ENCODE measurements around the gene COL9A3.
"Not testable (repeated sequence)": the region's sequence is repeated elsewhere in the genome, so short reads cannot be mapped to it uniquely, and the experiment has no call there.

Gene COL9A3

DNA sequence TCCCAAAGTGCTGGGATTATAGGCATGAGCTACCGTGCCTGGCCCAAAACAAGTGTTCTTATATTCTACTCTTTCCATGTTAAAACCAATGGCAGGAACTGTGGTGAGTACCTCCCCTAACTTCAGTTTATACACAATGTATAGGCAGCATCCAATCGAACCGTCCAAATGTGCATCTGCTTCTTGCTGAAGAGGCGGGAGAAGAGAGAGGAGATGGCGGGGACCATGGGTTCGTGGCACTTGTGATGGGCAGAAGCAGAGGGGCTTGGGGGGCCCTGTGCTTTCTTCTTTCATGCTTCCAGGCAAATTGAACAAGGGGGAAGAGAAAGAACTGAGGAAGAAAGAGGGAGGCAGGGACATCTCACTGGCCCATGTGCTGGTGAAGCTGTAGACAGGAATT is 56.0 kb downstream of the COL9A3 start:
- Histone ChIP-seq H3K4me3 (ENCODE audit: low read depth, low read length) (no peak overlapping the region), H3K27me3 (ENCODE audit: control insufficient read depth, insufficient read depth, low read length) (no peaks in the 10 kb centered on the region), H3K9me3 (ENCODE audit: control insufficient read depth, insufficient read depth, low read length) (no peaks in the 10 kb centered on the region), H3K4me1 (ENCODE audit: control insufficient read depth, insufficient read depth, low read length) (no peaks in the 10 kb centered on the region), H3K36me3 (ENCODE audit: control insufficient read depth, insufficient read depth, low read length) (no peaks in the 10 kb centered on the region), H3K9ac (ENCODE audit: low read depth, low read length) (no peak overlapping the region)

DNA sequence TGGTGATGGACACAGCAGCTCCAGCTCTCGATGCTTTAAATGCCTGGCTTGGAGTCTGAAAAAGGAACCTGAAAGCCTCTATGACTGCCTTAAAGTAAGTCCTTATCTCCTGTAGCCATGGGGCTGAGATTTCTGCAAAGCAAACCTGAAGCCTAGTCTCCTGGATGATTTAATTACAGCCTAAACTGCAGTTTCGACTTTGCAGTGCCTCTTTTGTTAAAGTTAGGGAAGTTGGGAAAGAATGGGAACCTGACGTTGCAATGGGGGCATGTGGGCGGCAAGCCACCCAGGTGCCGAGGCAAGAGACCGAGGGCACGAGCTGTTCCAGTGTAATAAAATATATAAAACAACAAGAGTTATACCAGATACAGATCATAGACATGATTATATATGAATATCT is 56.4 kb downstream of the COL9A3 start:
- H3K4me1 ChIP-seq (ENCODE audit: control insufficient read depth, insufficient read depth, low read length): no peaks in the 10 kb centered on the region
- no peaks in the 10 kb centered on the region for H3K27me3 ChIP-seq (ENCODE audit: control insufficient read depth, insufficient read depth, low read length)
- H3K36me3 ChIP-seq (ENCODE audit: control insufficient read depth, insufficient read depth, low read length): no peaks in the 10 kb centered on the region
- no peak overlapping the region for H3K9ac ChIP-seq (ENCODE audit: low read depth, low read length)
- H3K9me3 ChIP-seq (ENCODE audit: control insufficient read depth, insufficient read depth, low read length): no peaks in the 10 kb centered on the region
- no peak overlapping the region for H3K4me3 ChIP-seq (ENCODE audit: low read depth, low read length)

- not testable (repeated sequence) for H3K9ac ChIP-seq (ENCODE audit: low read depth, low read length); H3K27me3 ChIP-seq (ENCODE audit: control insufficient read depth, insufficient read depth, low read length); H3K9me3 ChIP-seq (ENCODE audit: control insufficient read depth, insufficient read depth, low read length); H3K36me3 ChIP-seq (ENCODE audit: control insufficient read depth, insufficient read depth, low read length); H3K4me3 ChIP-seq (ENCODE audit: low read depth, low read length); H3K4me1 ChIP-seq (ENCODE audit: control insufficient read depth, insufficient read depth, low read length)
Measured at GRCh38 chr20:62873681-62874031, 56.8 kb downstream of the COL9A3 start.

DNA sequence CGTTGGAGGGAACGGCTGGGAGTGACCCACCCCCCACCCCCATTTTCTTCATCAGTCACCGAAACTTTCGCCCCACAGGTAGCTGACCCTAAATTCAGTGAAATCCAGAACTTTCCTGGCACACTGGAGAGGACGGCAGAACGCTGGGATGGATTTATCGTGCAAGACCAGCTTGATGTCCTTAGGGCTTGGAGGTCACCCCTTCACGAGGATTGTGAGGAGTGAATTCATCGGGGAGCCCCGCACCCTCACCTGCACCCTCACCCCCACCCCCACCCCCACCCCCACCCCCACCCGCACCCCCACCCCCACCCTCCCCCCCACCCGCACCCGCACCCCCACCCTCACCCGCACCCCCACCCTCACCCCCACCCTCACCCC is 58.1 kb downstream of the COL9A3 start:
- H3K36me3 ChIP-seq (ENCODE audit: control insufficient read depth, insufficient read depth, low read length): no peaks in the 10 kb centered on the region
- no peak overlapping the region for H3K9ac ChIP-seq (ENCODE audit: low read depth, low read length)
- no peaks in the 10 kb centered on the region for H3K27me3 ChIP-seq (ENCODE audit: control insufficient read depth, insufficient read depth, low read length)
- no peaks in the 10 kb centered on the region for H3K9me3 ChIP-seq (ENCODE audit: control insufficient read depth, insufficient read depth, low read length)
- H3K4me3 ChIP-seq (ENCODE audit: low read depth, low read length): no peak overlapping the region
- H3K4me1 ChIP-seq (ENCODE audit: control insufficient read depth, insufficient read depth, low read length): no peaks in the 10 kb centered on the region

- no peaks in the 10 kb centered on the region for H3K9me3 ChIP-seq (ENCODE audit: control insufficient read depth, insufficient read depth, low read length)
- H3K4me1 ChIP-seq (ENCODE audit: control insufficient read depth, insufficient read depth, low read length): no peaks in the 10 kb centered on the region
- H3K27me3 ChIP-seq (ENCODE audit: control insufficient read depth, insufficient read depth, low read length): no peaks in the 10 kb centered on the region
- H3K36me3 ChIP-seq (ENCODE audit: control insufficient read depth, insufficient read depth, low read length): no peaks in the 10 kb centered on the region
- no peak overlapping the region for H3K9ac ChIP-seq (ENCODE audit: low read depth, low read length)
- no peak overlapping the region for H3K4me3 ChIP-seq (ENCODE audit: low read depth, low read length)
Measured at GRCh38 chr20:62875419-62876361, 58.8 kb downstream of the COL9A3 start.

DNA sequence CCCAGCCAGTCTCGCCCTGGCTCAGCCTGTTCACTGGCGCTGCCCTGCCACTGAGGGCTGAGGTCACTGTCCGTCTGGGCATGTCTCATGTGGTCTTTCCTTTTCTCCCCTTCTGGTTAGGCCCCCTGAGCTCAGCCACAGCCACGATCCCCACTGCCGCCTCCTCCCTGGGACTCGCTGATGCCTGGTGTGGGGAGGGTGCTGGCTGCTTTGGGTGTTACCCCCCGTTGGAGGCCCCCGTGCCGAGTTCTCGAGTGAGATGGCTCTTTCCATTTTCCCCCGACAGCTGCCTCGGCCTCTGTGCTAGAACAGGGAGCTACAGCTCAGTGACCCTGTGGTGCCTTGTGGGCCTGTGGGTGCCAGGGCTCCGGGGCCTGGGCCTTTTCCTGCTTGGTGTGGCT is 59.7 kb downstream of the COL9A3 start:
- no peaks in the 10 kb centered on the region for H3K27me3 ChIP-seq (ENCODE audit: control insufficient read depth, insufficient read depth, low read length)
- H3K9ac ChIP-seq (ENCODE audit: low read depth, low read length): no peak overlapping the region
- no peak overlapping the region for H3K4me3 ChIP-seq (ENCODE audit: low read depth, low read length)
- peaks cover 3% of the 10 kb centered on the region for H3K36me3 ChIP-seq (ENCODE audit: control insufficient read depth, insufficient read depth, low read length)
- no peaks in the 10 kb centered on the region for H3K4me1 ChIP-seq (ENCODE audit: control insufficient read depth, insufficient read depth, low read length)
- H3K9me3 ChIP-seq (ENCODE audit: control insufficient read depth, insufficient read depth, low read length): no peaks in the 10 kb centered on the region

GRCh38 chr20:62876902-62877816 is 60.3 kb downstream of the COL9A3 start:
- H3K9me3 ChIP-seq (ENCODE audit: control insufficient read depth, insufficient read depth, low read length): no peaks in the 10 kb centered on the region
- H3K4me1 ChIP-seq (ENCODE audit: control insufficient read depth, insufficient read depth, low read length): no peaks in the 10 kb centered on the region
- H3K9ac ChIP-seq (ENCODE audit: low read depth, low read length): no peak overlapping the region
- peaks cover 5% of the 10 kb centered on the region for H3K36me3 ChIP-seq (ENCODE audit: control insufficient read depth, insufficient read depth, low read length)
- H3K4me3 ChIP-seq (ENCODE audit: low read depth, low read length): no peak overlapping the region
- no peaks in the 10 kb centered on the region for H3K27me3 ChIP-seq (ENCODE audit: control insufficient read depth, insufficient read depth, low read length)

- H3K9ac ChIP-seq (ENCODE audit: low read depth, low read length): no peak overlapping the region
- no peaks in the 10 kb centered on the region for H3K9me3 ChIP-seq (ENCODE audit: control insufficient read depth, insufficient read depth, low read length)
- H3K4me3 ChIP-seq (ENCODE audit: low read depth, low read length): no peak overlapping the region
- H3K27me3 ChIP-seq (ENCODE audit: control insufficient read depth, insufficient read depth, low read length): no peaks in the 10 kb centered on the region
- no peaks in the 10 kb centered on the region for H3K4me1 ChIP-seq (ENCODE audit: control insufficient read depth, insufficient read depth, low read length)
- peaks cover 5% of the 10 kb centered on the region for H3K36me3 ChIP-seq (ENCODE audit: control insufficient read depth, insufficient read depth, low read length)
Measured at GRCh38 chr20:62878244-62879038, 61.6 kb downstream of the COL9A3 start.

DNA sequence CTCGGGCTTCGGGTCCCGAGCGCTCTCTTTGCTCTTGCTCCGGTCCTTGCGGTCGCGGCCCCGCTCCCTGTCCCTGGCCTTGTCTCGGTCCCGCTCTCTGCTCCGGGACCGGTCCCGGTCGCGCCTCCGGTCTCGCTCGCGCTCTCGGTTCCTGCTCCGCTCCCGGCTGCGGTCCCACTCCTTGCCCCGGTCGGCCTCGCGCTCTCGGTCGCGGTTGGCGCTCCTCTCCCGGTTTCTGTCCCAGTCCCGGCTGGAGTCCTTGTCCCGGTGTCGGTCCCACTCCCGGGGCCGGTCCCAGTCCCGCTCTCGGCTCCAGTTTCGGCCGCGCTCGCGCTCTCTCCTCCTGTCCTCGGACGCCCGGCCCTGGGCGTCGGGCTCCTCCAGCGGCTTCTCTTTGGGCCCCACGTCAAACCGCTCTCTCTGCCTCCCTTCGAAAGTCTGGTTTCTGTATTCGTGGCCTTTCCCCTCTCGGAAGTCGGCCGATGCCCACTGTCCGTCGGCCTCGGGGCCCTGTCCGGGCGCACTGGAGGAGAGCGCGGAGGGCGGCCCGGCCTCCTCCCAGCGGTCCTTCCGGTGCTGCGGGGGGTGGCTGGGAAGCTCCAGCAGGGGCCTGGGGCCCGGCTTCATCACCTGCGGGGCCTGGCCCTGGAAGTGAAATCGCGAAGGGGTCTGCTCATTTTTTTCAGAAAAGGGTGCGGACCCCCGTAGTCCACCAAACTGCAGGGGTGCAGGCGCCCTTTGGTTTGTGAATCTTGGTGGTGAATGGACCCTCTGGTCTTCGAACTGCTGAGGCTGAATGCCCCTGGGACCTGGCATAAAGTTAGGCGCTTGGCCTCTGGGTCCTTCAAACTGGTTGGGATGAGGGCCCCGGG is 62.7 kb downstream of the COL9A3 start:
- peaks cover 5% of the 10 kb centered on the region for H3K36me3 ChIP-seq (ENCODE audit: control insufficient read depth, insufficient read depth, low read length)

DNA sequence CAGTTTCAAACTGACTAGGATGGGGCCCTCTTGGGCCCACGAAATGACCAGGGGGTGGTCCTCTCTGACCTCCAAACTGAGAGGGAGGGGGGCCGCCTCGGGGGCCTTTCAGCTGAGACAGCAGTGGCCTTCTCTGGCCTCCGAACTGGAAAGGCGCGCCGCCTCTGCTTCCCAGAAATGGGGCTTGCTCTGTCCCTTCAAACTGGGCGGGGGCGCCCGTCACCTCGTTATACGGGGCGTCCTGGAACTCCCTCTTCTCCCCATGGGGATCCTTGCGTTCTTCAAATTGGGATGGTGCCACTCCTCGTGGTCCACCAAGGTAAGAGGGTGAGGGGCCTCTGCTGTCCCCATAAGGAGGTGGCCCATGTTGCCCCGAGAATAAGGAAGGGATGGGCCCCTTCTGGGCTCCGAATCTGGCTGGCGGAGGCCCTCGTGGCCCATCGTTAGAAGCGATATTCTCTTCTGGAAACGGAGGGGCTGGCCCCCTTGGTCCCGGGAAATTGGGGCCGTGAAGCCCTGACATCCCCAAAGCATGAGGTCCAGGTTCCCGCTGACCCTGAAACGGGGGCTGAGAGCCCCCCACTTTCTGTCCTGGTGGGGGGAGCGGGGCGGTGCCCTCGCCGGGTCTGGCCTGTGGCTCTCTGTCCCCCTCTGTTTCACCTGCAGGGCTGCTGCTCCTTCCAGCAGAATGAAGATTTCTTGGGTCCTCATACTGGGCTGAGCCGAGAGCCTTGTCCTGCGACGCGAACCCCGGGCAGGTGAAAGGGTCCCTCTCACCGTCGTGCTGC is 63.5 kb downstream of the COL9A3 start:
- Histone ChIP-seq H3K36me3 (ENCODE audit: control insufficient read depth, insufficient read depth, low read length) (peaks cover 5% of the 10 kb centered on the region), H3K4me1 (ENCODE audit: control insufficient read depth, insufficient read depth, low read length) (peaks cover 8% of the 10 kb centered on the region), H3K27me3 (ENCODE audit: control insufficient read depth, insufficient read depth, low read length) (no peaks in the 10 kb centered on the region), H3K4me3 (ENCODE audit: low read depth, low read length) (no peak overlapping the region), H3K9me3 (ENCODE audit: control insufficient read depth, insufficient read depth, low read length) (no peaks in the 10 kb centered on the region), H3K9ac (ENCODE audit: low read depth, low read length) (no peak overlapping the region)

More for the DNA sequence above, 62.7 kb downstream of the COL9A3 start:
- Histone ChIP-seq H3K4me3 (ENCODE audit: low read depth, low read length) (peak overlapping the region; percentile 13), H3K27me3 (ENCODE audit: control insufficient read depth, insufficient read depth, low read length) (no peaks in the 10 kb centered on the region), H3K4me1 (ENCODE audit: control insufficient read depth, insufficient read depth, low read length) (peaks cover 4% of the 10 kb centered on the region), H3K9me3 (ENCODE audit: control insufficient read depth, insufficient read depth, low read length) (no peaks in the 10 kb centered on the region), H3K9ac (ENCODE audit: low read depth, low read length) (no peak overlapping the region)

All from iPS-15b (cell line).